K562 (cell line): ENCODE measurements around the gene ARHGAP9. TPM values are rescaled to one million over a fixed set of nuclear protein-coding genes. Genes with fewer than 3 reads are reported as not detected.

ENCODE experiments used
- ATAC-seq: fragments of 200-7000 bp; cut with Tn5 transposase; 3 replicates; pipeline ENCODE4 v1.9.1; 2020; ENCODE audit warnings: moderate library complexity
- BruUV-seq: library from RNA; stranded (reverse); fragments of 400-500 nt; replicated peaks from 2 replicates; lab custom pipeline; 2021; lab: Mats Ljungman, UMichigan
- CTCF ChIA-PET: fragments of 300-600 bp; formaldehyde crosslinking; extraction: SDS; loops from one replicate; lab custom pipeline; 2021; ENCODE audit warnings: low intra/inter-chr PET ratio; lab: Yijun Ruan, JAX
- POLR2A ChIA-PET: fragments of 300-600, 350-650 bp; sonication (Branson Sonifier 250); formaldehyde crosslinking; extraction: SDS; loops from one replicate; lab custom pipeline; 2021; ENCODE audit warnings: antibody characterized with exemption, inconsistent platforms; lab: Yijun Ruan, JAX
- DNase-seq, 4 experiments: peaks; one replicate each; pipeline versions ENCODE4 v3.0.0 to v3.0.0-alpha.2; 2011 to 2018; ENCODE audit warnings: low spot score in 3 of 4, mixed read lengths in 3 of 4; ENCODE audit errors: extremely low read depth in 1 of 4
- FAIRE-seq: peaks from 2 replicates; lab custom pipeline; 2011; peaks lifted over from hg19 to GRCh38; lab: Jason Lieb, UNC
- H2AFZ ChIP-seq: 2 replicates; pipeline ENCODE4 v1.6.0; 2011; ENCODE audit warnings: low read depth, low read length, control low read depth, inconsistent platforms
- H3K27ac ChIP-seq: fragments of 200-600 bp; 3 replicates; pipeline ENCODE4 v1.8.0; 2011; ENCODE audit warnings: low read depth, mild to moderate bottlenecking, control low read depth, inconsistent platforms, low read length, moderate library complexity, mixed read lengths; ENCODE audit errors: extremely low read depth
- H3K27me3 ChIP-seq, 2 experiments: fragments of 300-600 bp in 1 of 2; 2 replicates in 1 of 2; 3 replicates in 1 of 2; pipeline versions ENCODE4 v1.6.0 to v1.8.0; 2011; ENCODE audit warnings: inconsistent platforms in 2 of 2, low read length in 2 of 2, mild to moderate bottlenecking in 1 of 2, mixed read lengths in 1 of 2, moderate library complexity in 1 of 2; ENCODE audit not compliant: control insufficient read depth in 2 of 2, insufficient read depth in 2 of 2
- H3K36me3 ChIP-seq: fragments of 300-600 bp; 3 replicates; pipeline ENCODE4 v1.8.0; 2011; ENCODE audit warnings: mild to moderate bottlenecking, low read length, inconsistent platforms; ENCODE audit not compliant: control insufficient read depth, insufficient read depth
- H3K4me1 ChIP-seq, 2 experiments: fragments of 200-600 bp in 1 of 2; replicated peaks in 1 of 2; 2 replicates in 1 of 2; 3 replicates in 1 of 2; pipeline versions ENCODE4 v1.5.1 to v1.8.0; 2011; ENCODE audit warnings: inconsistent platforms in 2 of 2, low read length in 2 of 2, mild to moderate bottlenecking in 1 of 2, mixed read lengths in 1 of 2, moderate library complexity in 1 of 2; ENCODE audit not compliant: control insufficient read depth in 2 of 2, insufficient read depth in 2 of 2
- H3K4me2 ChIP-seq: 2 replicates; pipeline ENCODE4 v1.6.1; 2011; ENCODE audit warnings: low read length, control low read depth, inconsistent platforms, mixed read lengths; ENCODE audit not compliant: insufficient read depth
- H3K4me3 ChIP-seq: fragments of 200-600 bp; sonication (generic), shearing (Covaris generic); 2 replicates; pipeline ENCODE4 v1.5.1; 2016; ENCODE audit warnings: control low read depth, inconsistent platforms
- H3K79me2 ChIP-seq: fragments of 200-600 bp; 3 replicates; pipeline ENCODE4 v1.8.0; 2011; ENCODE audit warnings: low read length, inconsistent platforms; ENCODE audit not compliant: control insufficient read depth, insufficient read depth
- H3K9ac ChIP-seq, 2 experiments: 2 replicates each; pipeline versions ENCODE4 v1.6.0 to v1.6.1; 2011; ENCODE audit warnings: low read depth in 2 of 2, low read length in 2 of 2, control low read depth in 1 of 2, inconsistent platforms in 1 of 2, mild to moderate bottlenecking in 1 of 2, mixed read lengths in 1 of 2; ENCODE audit not compliant: insufficient read depth in 1 of 2
- H3K9me1 ChIP-seq: one replicate; pipeline ENCODE4 v1.6.0; 2011; ENCODE audit warnings: inconsistent platforms, mild to moderate bottlenecking, low read length, moderate library complexity; ENCODE audit not compliant: control insufficient read depth, insufficient read depth
- H3K9me3 ChIP-seq: replicated peaks from 2 replicates; pipeline ENCODE4 v1.5.1; 2011; ENCODE audit warnings: low read depth, low read length, inconsistent platforms; ENCODE audit not compliant: control insufficient read depth, insufficient read depth
- H4K20me1 ChIP-seq: replicated peaks from 2 replicates; pipeline ENCODE4 v1.6.1; 2011; ENCODE audit warnings: low read length, inconsistent platforms, mixed read lengths; ENCODE audit not compliant: control insufficient read depth, insufficient read depth
- ARHGAP35 ChIP-seq: fragments of 450-650 bp; IDR thresholded peaks from 2 replicates; pipeline ENCODE4 v1.6.1; 2018; ENCODE audit not compliant: partially characterized antibody
- BACH1 ChIP-seq: fragments of 200-800 bp; sonication (Bioruptor generic); IDR thresholded peaks from 2 replicates; pipeline ENCODE4 v1.6.1; 2016; ENCODE audit warnings: missing genetic modification characterization, missing compliant biosample characterization
- BRCA1 ChIP-seq, 2 experiments: fragments of 450-650 bp in 1 of 2; sonication (generic) in 1 of 2; formaldehyde crosslinking in 1 of 2; IDR thresholded peaks; 2 replicates each; pipeline versions ENCODE4 v1.5.0 to v1.6.1; 2017 to 2020; ENCODE audit warnings: mild to moderate bottlenecking in 1 of 2, missing genetic modification reagents in 1 of 2
- BRD9 ChIP-seq: fragments of 450-650 bp; IDR thresholded peaks from 2 replicates; pipeline ENCODE4 v1.6.1; 2018; ENCODE audit warnings: low read depth; ENCODE audit not compliant: partially characterized antibody
- CREB5 ChIP-seq: fragments of 250-450 bp; sonication (Bioruptor Pico); IDR thresholded peaks from 2 replicates; pipeline ENCODE4 v1.5.0; 2020; ENCODE audit warnings: mild to moderate bottlenecking
- FOXP1 ChIP-seq: sonication (generic); formaldehyde crosslinking; IDR thresholded peaks from 2 replicates; pipeline ENCODE4 v1.8.0; 2022; ENCODE audit warnings: mild to moderate bottlenecking, missing genetic modification reagents
- MAFK ChIP-seq: IDR thresholded peaks from 2 replicates; pipeline ENCODE4 v1.6.1; 2011; ENCODE audit warnings: low read length, improper control_type of control experiment
- MYBL2 ChIP-seq, 2 experiments: fragments of 450-650 bp in 1 of 2; sonication (generic) in 1 of 2; formaldehyde crosslinking in 1 of 2; IDR thresholded peaks; 2 replicates each; pipeline versions ENCODE4 v1.6.1 to v1.8.1; 2017 to 2022; ENCODE audit warnings: borderline replicate concordance in 1 of 2, inconsistent platforms in 1 of 2, low read depth in 1 of 2, mild to moderate bottlenecking in 1 of 2, missing genetic modification reagents in 1 of 2, moderate library complexity in 1 of 2
- NEUROD1 ChIP-seq: fragments of 150-350 bp; IDR thresholded peaks from 2 replicates; pipeline ENCODE4 v1.6.1; 2014; ENCODE audit warnings: borderline replicate concordance, low read length, low read depth; ENCODE audit not compliant: partially characterized antibody
- PREB ChIP-seq: sonication (generic); formaldehyde crosslinking; IDR thresholded peaks from 2 replicates; pipeline ENCODE4 v1.8.1; 2023; ENCODE audit warnings: mild to moderate bottlenecking, missing genetic modification reagents
- STAT5B ChIP-seq: fragments of 250-450 bp; sonication (Bioruptor Pico); IDR thresholded peaks from 2 replicates; pipeline ENCODE4 v1.8.0; 2021; ENCODE audit warnings: mild to moderate bottlenecking, inconsistent platforms
- THRB ChIP-seq: fragments of 450-650 bp; formaldehyde crosslinking; conservative IDR thresholded peaks from 2 replicates; pipeline ENCODE4 v1.4.0; 2022; ENCODE audit warnings: mild to moderate bottlenecking, missing genetic modification characterization
- TSHZ1 ChIP-seq: fragments of 250-450 bp; sonication (Bioruptor Pico); IDR thresholded peaks from 2 replicates; pipeline ENCODE4 v1.4.0; 2020; ENCODE audit warnings: mild to moderate bottlenecking, moderate library complexity
- ZBTB17 ChIP-seq: fragments of 450-650 bp; formaldehyde crosslinking; IDR thresholded peaks from 2 replicates; pipeline ENCODE4 v1.4.0; 2020; ENCODE audit warnings: mild to moderate bottlenecking
- ZNF431 ChIP-seq: sonication (generic); formaldehyde crosslinking; IDR thresholded peaks from 2 replicates; pipeline ENCODE4 v1.8.0; 2022; ENCODE audit warnings: mild to moderate bottlenecking, missing genetic modification reagents
- WGBS: fragments of 100-300 bp; shearing (Covaris generic); methylation state at CpG from one replicate; pipeline ENCODE4 v1.1.6; 2016; ENCODE audit warnings: low coverage, mixed read lengths; ENCODE audit not compliant: insufficient coverage; ENCODE audit errors: missing lambda C conversion rate; 5-methylcytosine and 5-hydroxymethylcytosine counted together
- in situ Hi-C: fragments of 300-500 bp; cut with MboI; formaldehyde crosslinking; loops from 4 replicates; pipeline ENCODE4 v1.15.0; 2018; ENCODE audit warnings: inconsistent platforms, mixed read lengths
- intact Hi-C: fragments of 100-400 bp; cut with micrococcal nuclease; formaldehyde crosslinking; loops from 2 replicates; pipeline ENCODE4 v1.14.2; 2022
- polyA plus RNA-seq, 8 experiments: library from polyadenylated mRNA; depleted of rRNA in 4 of 8; stranded (reverse) in 5 of 8; unstranded in 3 of 8; fragments of >200 nt; fragmentation: Nextera tagmentation in 2 of 8; fragmentation: Illumina TruSeq in 1 of 8; extraction: Ambion mirVana in 2 of 8; extraction: Trizol in 1 of 8; gene quantifications; 2 replicates each; pipeline versions ENCODE4 v1.2.1 to v1.2.3, GENCODE V29; 2011 to 2014; ENCODE audit warnings: inconsistent platforms in 1 of 8, missing spikeins in 1 of 8
- total RNA-seq, 7 experiments: library from RNA; depleted of rRNA in 6 of 7; stranded (reverse); fragments of >200 nt in 6 of 7; fragmentation: Illumina TruSeq in 2 of 7; extraction: Trizol in 2 of 7; gene quantifications; 2 replicates each; pipeline versions ENCODE4 v1.2.1 to v1.2.3, GENCODE V29; 2011 to 2021; ENCODE audit warnings: low replicate concordance in 1 of 7

Gene ARHGAP9
- total and polyA plus RNA-seq, 9 of the 15 experiments (the other 6 are each of a cell fraction or from before 2014, with no cell fraction given), result 1.5 to 10.2 (median 5.1) TPM

GRCh38 chr12:57441846-57442427 is 37.7 kb downstream of the ARHGAP9 start:
- Histone ChIP-seq H3K4me1 (peaks cover 0 to 4% of the 10 kb centered on the region in 2 experiments; a peak in 1 of 5 replicates), H3K9me1 (no peaks in the 10 kb centered on the region), H4K20me1 (no peaks in the 10 kb centered on the region), H3K36me3 (no peaks in the 10 kb centered on the region), H3K4me3 (no peak overlapping the region), H3K27me3 (no peaks in the 10 kb centered on the region), H3K79me2 (no peaks in the 10 kb centered on the region), H3K27ac (no peak overlapping the region), H3K9me3 (0 out of 2 replicates have a peak, but pooled peaks cover 3% of the 10 kb centered on the region), H3K9ac (no peak overlapping the region), H2AFZ (no peak overlapping the region), H3K4me2 (no peak overlapping the region)
- no TSS peak for BruUV-seq
- in situ Hi-C loops, result no loop called here
- intact Hi-C loops, result no loop called here
- POLR2A ChIA-PET, result interaction anchor here (0.7 to 1.8 kb wide), 4 partner anchors 9 to 208 kb away, joined by 3 to 5 read pairs (median 4); partner anchors contain the start of gene INHBE
- ATAC-seq (no peak), DNase-seq (no peak), FAIRE-seq (no peak)
- 82% methylated on average over 1 of the region's 1 CpG for WGBS
- CTCF ChIA-PET, result no interaction called here
- TF ChIP-seq PREB (CRISPR knock-in tag) (no peak), NEUROD1 (no peak), MYBL2 (IDR thresholded peaks at IDR 0.05; ENCODE audit: low read depth) (no peak), MYBL2 (CRISPR knock-in tag; IDR thresholded peaks at IDR 0.05; ENCODE audit: borderline replicate concordance) (no peak), STAT5B (no peak), BACH1 (no peak), BRD9 (no peak), MAFK (no peak), TSHZ1 (no peak), ZBTB17 (CRISPR knock-in tag) (no peak), CREB5 (CRISPR knock-in tag) (no peak), FOXP1 (CRISPR knock-in tag) (no peak), ZNF431 (no peak), THRB (CRISPR knock-in tag) (no peak), BRCA1 (IDR thresholded peaks at IDR 0.05) (no peak), BRCA1 (CRISPR knock-in tag; IDR thresholded peaks at IDR 0.05) (no peak), ARHGAP35 (no peak)
